ENCODE measurements around the gene HIRA. TPM values are rescaled to one million over a fixed set of nuclear protein-coding genes. Genes with fewer than 3 reads are reported as not detected.

HIRA gene
- total and polyA plus RNA-seq, 2 of the 8 experiments (the other 6 are each of a cell fraction or from before 2014, with no cell fraction given), result 34.9 to 67.2 TPM

DNA sequence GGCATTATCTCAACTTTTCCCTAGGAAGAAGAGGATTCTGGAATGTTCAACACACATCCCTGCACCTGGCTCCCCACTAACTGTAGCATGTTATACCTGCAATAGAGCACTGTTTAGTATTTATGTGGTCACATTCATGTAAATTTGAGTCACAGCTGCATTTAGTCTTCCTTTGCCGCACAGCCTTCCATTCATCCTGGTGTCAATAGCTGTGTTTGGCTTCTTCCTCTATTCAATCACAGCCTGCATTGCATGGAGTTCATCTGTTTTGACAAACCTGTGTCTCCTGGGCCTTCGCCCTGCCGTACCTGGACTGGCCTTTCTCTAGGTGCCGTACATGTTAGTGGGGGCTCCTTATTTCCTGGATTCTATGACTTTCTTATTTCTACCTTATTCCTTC, 20.0 kb upstream of the HIRA start:
- no peak overlapping the region for H2BK20ac ChIP-seq (ENCODE audit: low read length)
- H4K91ac ChIP-seq (replicated peaks; ENCODE audit: insufficient read length, low read length), result no peak overlapping the region
- H3K4me1 ChIP-seq (replicated peaks in 1 of 4; ENCODE audit: control insufficient read depth in 3 of 4, insufficient read depth in 4 of 4, low read length in 3 of 4), result peaks cover 0 to 6% (median 1%) of the 10 kb centered on the region in 4 experiments; a peak in 2 of 7 replicates
- no peak overlapping the region for H2BK12ac ChIP-seq (ENCODE audit: low read depth, low read length)
- FAIRE-seq, result no peak
- H3K9ac ChIP-seq (replicated peaks in 1 of 4; ENCODE audit: extremely low read depth in 1 of 4, low read depth in 3 of 4, low read length in 3 of 4), result no peak overlapping the region
- no peak overlapping the region for H3K27ac ChIP-seq (ENCODE audit: low read depth, low read length)
- H4K8ac ChIP-seq (ENCODE audit: extremely low read depth, insufficient read depth, low read length), result no peak overlapping the region
- no peak overlapping the region for H3K4me2 ChIP-seq (ENCODE audit: insufficient read depth in 1 of 2, low read depth in 2 of 2, low read length in 2 of 2)
- no peaks in the 10 kb centered on the region for H3K9me3 ChIP-seq (ENCODE audit: insufficient read depth in 2 of 2, low read depth in 1 of 2, low read length in 1 of 2)
- no peak overlapping the region for H3K56ac ChIP-seq (replicated peaks; ENCODE audit: insufficient read length, low read depth, low read length)
- H3K23ac ChIP-seq (ENCODE audit: insufficient read length), result no peak overlapping the region
- no peak overlapping the region for H2BK5ac ChIP-seq (ENCODE audit: low read depth, low read length)
- H3K27me3 ChIP-seq (replicated peaks in 1 of 4; ENCODE audit: control insufficient read depth in 3 of 4, extremely low read depth in 1 of 4, insufficient read depth in 3 of 4, low read length in 3 of 4), result no peaks in the 10 kb centered on the region
- no peak overlapping the region for H2BK15ac ChIP-seq (ENCODE audit: low read length)
- CTCF ChIA-PET (ENCODE audit: partially characterized antibody), result interaction anchor here (0.8 to 2.0 kb wide), 5 partner anchors 16 to 181 kb away, joined by 3 to 6 read pairs (median 4); no protein-coding TSS in a partner anchor
- no peak overlapping the region for H2AFZ ChIP-seq (ENCODE audit: low read length)
- no peak overlapping the region for H3K4ac ChIP-seq (replicated peaks; ENCODE audit: insufficient read length, low read depth, low read length)
- peaks cover 2% of the 10 kb centered on the region; the same call in 1 of the 2 replicates for H3K79me1 ChIP-seq (ENCODE audit: low read depth, low read length)
- no peak overlapping the region for H3K14ac ChIP-seq (ENCODE audit: insufficient read length)
- H3K36me3 ChIP-seq (ENCODE audit: control insufficient read depth in 2 of 4, insufficient read depth in 4 of 4, low read length in 3 of 4), result peaks cover 7 to 51% (median 37%) of the 10 kb centered on the region in 4 experiments
- H3K18ac ChIP-seq (ENCODE audit: extremely low read depth, low read length), result no peak overlapping the region
- no peak for TF ChIP-seq POLR2A (IDR thresholded peaks at IDR 0.05; ENCODE audit: control extremely low read depth in 1 of 2, low read depth in 2 of 2, low read length in 2 of 2)
- TF ChIP-seq SUZ12 (IDR thresholded peaks at IDR 0.05; ENCODE audit: low read length), result no peak
- TF ChIP-seq CREB1 (IDR thresholded peaks at IDR 0.05), result no peak
- no peak for TF ChIP-seq EZH2 (IDR thresholded peaks at IDR 0.05; ENCODE audit: low read depth, low read length, severe bottlenecking)
- no peak for TF ChIP-seq KDM5A (IDR thresholded peaks at IDR 0.05; ENCODE audit: low read length)
- TF ChIP-seq CBX5 (IDR thresholded peaks at IDR 0.05; ENCODE audit: low read depth, low read length), result no peak
- TF ChIP-seq CHD1 (IDR thresholded peaks at IDR 0.05; ENCODE audit: low read depth, low read length), result no peak
- TF ChIP-seq BRCA1 (IDR thresholded peaks at IDR 0.05; ENCODE audit: low read depth, low read length), result no peak
- TF ChIP-seq GTF2F1 (IDR thresholded peaks at IDR 0.05; ENCODE audit: borderline replicate concordance, low read depth, low read length), result no peak
- no peak for TF ChIP-seq SP2 (IDR thresholded peaks at IDR 0.05; ENCODE audit: low read length)
- TF ChIP-seq SP1 (IDR thresholded peaks at IDR 0.05; ENCODE audit: low read depth, low read length), result no peak
- no peak for TF ChIP-seq RAD21 (IDR thresholded peaks at IDR 0.05 in 1 of 2, conservative IDR thresholded peaks at IDR 0.05 in 1 of 2; ENCODE audit: low read depth in 2 of 2, low read length in 2 of 2)
- H2AK5ac ChIP-seq (ENCODE audit: low read depth, low read length), result no peak overlapping the region
- POLR2A ChIA-PET (ENCODE audit: partially characterized antibody), result interaction anchor here (1.2 to 3.4 kb wide), 8 partner anchors 8 to 83 kb away, joined by 3 to 12 read pairs (median 6); partner anchors contain the start of genes CDC45, HIRA, MRPL40 and UFD1
- H4K20me1 ChIP-seq (replicated peaks in 1 of 2; ENCODE audit: control insufficient read depth in 1 of 2, insufficient read depth in 2 of 2, low read length in 2 of 2), result peaks cover 7 to 10% of the 10 kb centered on the region in 2 experiments
- H3K23me2 ChIP-seq (ENCODE audit: low read depth, low read length), result peaks cover 7% of the 10 kb centered on the region; the same call in 1 of the 2 replicates
- H2BK120ac ChIP-seq (replicated peaks; ENCODE audit: low read depth, low read length), result no peak overlapping the region
- H3K4me3 ChIP-seq (ENCODE audit: extremely low read depth in 1 of 4, insufficient read depth in 2 of 4, low read depth in 3 of 4, low read length in 4 of 4), result no peak overlapping the region
- 88% methylated on average over 4 of the region's 4 CpGs; no CpG with 5 or more reads in 1 of the 2 experiments for WGBS, 2 experiments (ENCODE audit: extremely low coverage in 1 of 2, insufficient coverage in 1 of 2, insufficient read length in 1 of 2, insufficient replicate concordance in 2 of 2, low coverage in 1 of 2, low lambda C conversion rate in 2 of 2, missing lambda C conversion rate in 1 of 2)
- no peak overlapping the region for H4K5ac ChIP-seq (ENCODE audit: insufficient read length, low read depth, low read length)
- no peak for DNase-seq (ENCODE audit: low read depth in 1 of 2, low spot score in 2 of 2)
- H3K79me2 ChIP-seq (ENCODE audit: control insufficient read depth in 1 of 2, insufficient read depth in 2 of 2, low read length in 2 of 2), result peaks cover 0 to 4% of the 10 kb centered on the region in 2 experiments; a peak in 1 of 4 replicates
